ENCODE data around the gene SZRD1. TPM values are rescaled to one million over a fixed set of nuclear protein-coding genes. Genes with fewer than 3 reads are reported as not detected.

The SZRD1 gene
- total RNA-seq, 1 experiment from 2014 or later, result 141 TPM

DNA sequence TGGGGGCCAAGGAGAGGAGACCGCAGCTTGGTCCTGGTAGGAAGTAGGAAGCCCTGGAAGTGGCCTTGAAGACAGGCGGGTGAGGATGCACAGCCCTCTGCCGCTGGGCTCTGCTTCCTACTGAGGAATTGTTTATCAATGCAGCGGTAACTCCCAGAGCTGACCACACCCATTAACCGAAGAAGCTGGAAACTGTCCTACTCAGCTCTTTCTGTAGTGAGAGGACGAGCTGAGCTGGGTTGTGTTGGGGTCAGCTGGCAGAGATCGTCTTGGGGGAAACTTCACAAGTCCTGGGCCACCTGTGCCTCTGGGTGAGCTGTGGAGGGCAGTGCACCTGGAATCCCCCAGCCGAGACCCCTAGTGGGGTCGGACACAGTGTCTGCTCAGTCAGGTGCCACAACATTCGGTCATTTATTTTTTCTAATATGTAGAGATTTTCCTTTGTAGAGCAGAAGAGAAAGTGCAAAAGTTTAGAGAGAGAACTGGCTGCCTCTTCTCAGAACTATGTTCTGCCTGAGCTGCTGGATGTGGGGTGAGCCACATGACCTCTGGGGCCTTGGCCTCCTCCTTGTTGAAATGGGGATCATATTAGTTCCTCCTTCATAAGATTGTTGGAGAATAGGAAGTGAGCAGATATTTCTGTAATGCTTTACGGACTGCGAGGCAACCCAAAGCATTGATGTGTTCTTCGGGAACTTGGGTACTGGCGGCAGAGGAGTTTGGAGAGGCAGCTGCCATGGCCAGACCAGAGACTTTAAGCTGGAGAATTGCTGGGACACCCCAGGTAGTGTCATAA is 77.1 kb downstream of the SZRD1 start:
- H3K36me3 ChIP-seq, result peaks cover 82% of the 10 kb centered on the region
- no peaks in the 10 kb centered on the region for H3K9me3 ChIP-seq (replicated peaks)
- no peak overlapping the region for H3K4me3 ChIP-seq
- no peak for DNase-seq (ENCODE audit: low read depth in 1 of 2, low spot score in 2 of 2)
- no peak overlapping the region for H3K27ac ChIP-seq
- H3K27me3 ChIP-seq (replicated peaks), result no peaks in the 10 kb centered on the region
- H3K4me1 ChIP-seq (replicated peaks), result peaks cover 8% of the 10 kb centered on the region

DNA sequence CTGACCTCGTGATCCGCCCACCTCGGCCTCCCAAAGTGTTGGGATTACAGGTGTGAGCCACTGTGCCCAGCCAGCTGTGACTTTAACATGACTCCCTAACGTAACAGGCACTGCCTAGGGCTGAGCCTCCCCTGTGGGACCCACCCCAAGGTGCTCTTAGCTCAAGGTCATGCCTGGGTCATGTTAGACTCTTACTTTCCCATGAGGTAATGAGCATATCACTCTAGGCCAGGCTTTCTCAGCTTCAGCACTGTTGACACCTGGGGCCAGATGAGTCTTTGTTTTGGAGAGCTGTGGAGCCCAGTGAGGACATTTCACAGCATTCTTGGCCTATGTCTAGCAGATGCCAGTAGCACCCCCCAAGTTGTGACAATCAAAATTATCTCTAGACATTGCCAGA is 78.0 kb downstream of the SZRD1 start:
- H3K27ac ChIP-seq, result no peak overlapping the region
- H3K27me3 ChIP-seq (replicated peaks), result no peaks in the 10 kb centered on the region
- peaks cover 91% of the 10 kb centered on the region for H3K36me3 ChIP-seq
- no peaks in the 10 kb centered on the region for H3K9me3 ChIP-seq (replicated peaks)
- H3K4me1 ChIP-seq (replicated peaks), result peaks cover 6% of the 10 kb centered on the region
- H3K4me3 ChIP-seq, result no peak overlapping the region
- no peak for DNase-seq (ENCODE audit: low read depth in 1 of 2, low spot score in 2 of 2)

DNA sequence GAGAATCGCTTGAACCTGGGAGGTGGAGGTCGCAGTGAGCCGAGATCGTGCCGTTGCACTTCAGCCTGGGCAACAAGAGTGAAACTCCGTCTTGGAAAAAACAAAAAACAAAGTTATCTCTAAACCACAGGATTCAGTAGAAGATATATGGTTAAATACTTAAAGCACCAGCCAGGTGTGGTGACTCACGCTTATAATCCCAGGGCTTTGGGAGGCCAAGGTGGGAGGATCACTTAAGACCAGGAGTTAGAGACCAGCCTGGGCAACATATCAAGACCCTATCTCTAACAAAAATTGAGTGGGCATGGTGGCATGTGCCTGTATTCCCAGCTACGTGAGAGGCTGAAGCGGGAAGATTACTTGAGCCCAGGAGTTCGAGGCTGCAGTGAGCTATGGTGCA is 79.1 kb downstream of the SZRD1 start:
- H3K36me3 ChIP-seq, result peaks cover 98% of the 10 kb centered on the region
- no peak overlapping the region for H3K27ac ChIP-seq
- no peak for DNase-seq (ENCODE audit: low read depth in 1 of 2, low spot score in 2 of 2)

DNA sequence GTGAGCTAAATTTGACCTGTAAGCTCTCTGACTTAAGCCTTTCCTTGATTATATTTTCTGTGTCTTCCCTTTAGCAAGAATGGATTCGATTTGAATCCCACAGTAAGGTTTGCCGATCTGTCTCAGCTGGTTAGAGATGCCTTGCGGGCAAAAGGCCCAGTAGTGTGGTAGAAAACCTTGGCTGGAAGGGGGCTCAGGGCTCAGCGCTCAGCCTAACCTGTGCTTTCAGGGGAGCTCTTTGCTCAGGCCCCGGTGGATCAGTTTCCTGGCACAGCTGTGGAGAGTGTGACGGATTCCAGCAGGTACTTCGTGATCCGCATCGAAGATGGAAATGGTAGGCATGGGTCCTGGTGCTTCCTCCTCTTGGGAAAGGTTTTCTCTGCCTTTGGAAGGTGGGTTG is 80.6 kb downstream of the SZRD1 start:
- no peaks in the 10 kb centered on the region for H3K4me1 ChIP-seq (replicated peaks)
- no peak overlapping the region for H3K4me3 ChIP-seq
- peaks cover 99% of the 10 kb centered on the region for H3K36me3 ChIP-seq
- H3K27ac ChIP-seq, result no peak overlapping the region
- H3K9me3 ChIP-seq (replicated peaks), result no peaks in the 10 kb centered on the region
- DNase-seq (ENCODE audit: low read depth in 1 of 2, low spot score in 2 of 2), result no peak
- H3K27me3 ChIP-seq (replicated peaks), result no peaks in the 10 kb centered on the region

More for the DNA sequence above, 79.1 kb downstream of the SZRD1 start:
- Histone ChIP-seq H3K4me1 (replicated peaks) (peaks cover 3% of the 10 kb centered on the region; the same call in 1 of the 2 replicates), H3K4me3 (no peak overlapping the region), H3K27me3 (replicated peaks) (no peaks in the 10 kb centered on the region), H3K9me3 (replicated peaks) (no peaks in the 10 kb centered on the region)

Other genes starting within 250 kb of the SZRD1 start
- 44.0 and 51.0 TPM in 2 replicates for gene EPHA2, start 211.2 kb upstream of the SZRD1 start, total RNA-seq (2014; rRNA removed; shearing (Covaris generic))
- gene ARHGEF19, start 154.6 kb upstream of the SZRD1 start, total RNA-seq (2014; rRNA removed; shearing (Covaris generic)), result 3.8 and 10.7 TPM in 2 replicates
- 2.2 and 14.8 TPM in 2 replicates for gene CPLANE2, start 130.1 kb upstream of the SZRD1 start, total RNA-seq (2014; rRNA removed; shearing (Covaris generic))
- gene FBXO42, start 14.8 kb upstream of the SZRD1 start, total RNA-seq (2014; rRNA removed; shearing (Covaris generic)), result 8.3 and 20.0 TPM in 2 replicates
- not detected in 2 replicates for gene SPATA21, start 70.2 kb downstream of the SZRD1 start, total RNA-seq (2014; rRNA removed; shearing (Covaris generic))
- gene NECAP2, start 73.5 kb downstream of the SZRD1 start, total RNA-seq (2014; rRNA removed; shearing (Covaris generic)), result 129 and 138 TPM in 2 replicates
- under 0.01 and 294 TPM in 2 replicates for gene RNU1-1, start 147.0 kb downstream of the SZRD1 start, total RNA-seq (2014; rRNA removed; shearing (Covaris generic))
- gene NBPF1, start 246.3 kb downstream of the SZRD1 start, total RNA-seq (2014; rRNA removed; shearing (Covaris generic)), result 21.1 and 56.6 TPM in 2 replicates

Measured in SJSA1 (cell line).